Prostate gland (tissue), 2 donors: ENCODE measurements around the gene AOPEP. TPM values are rescaled to one million over a fixed set of nuclear protein-coding genes. Genes with fewer than 3 reads are reported as not detected.
A peak's percentile ranks its signal among the peaks of the same experiment; 100 is the strongest.

Experiments
- DNase-seq: peaks from one replicate; pipeline ENCODE4 v3.0.0-alpha.2; 2019; ENCODE audit warnings: low spot score
- H3K27ac ChIP-seq, 2 donors: fragments of 200-600 bp; sonication (generic); 2 replicates each; pipeline ENCODE4 v1.5.1; 2017 to 2019
- H3K27me3 ChIP-seq: fragments of 200-600 bp; sonication (generic); replicated peaks from 2 replicates; pipeline ENCODE4 v1.5.1; 2019; ENCODE audit not compliant: insufficient read depth
- H3K36me3 ChIP-seq, 2 donors: fragments of 200-600 bp; sonication (generic); 1 replicate in 1 of 2; 2 replicates in 1 of 2; pipeline versions ENCODE4 v1.5.1 to v1.8.1; 2017 to 2019
- H3K4me1 ChIP-seq: fragments of 200-600 bp; sonication (generic); replicated peaks from 2 replicates; pipeline ENCODE4 v1.5.1; 2019
- H3K4me3 ChIP-seq, 2 donors: fragments of 200-600 bp; sonication (generic); 2 replicates each; pipeline ENCODE4 v1.5.1; 2017 to 2019
- H3K9me3 ChIP-seq: fragments of 200-600 bp; sonication (generic); 2 replicates; pipeline ENCODE4 v1.5.1; 2017
- CTCF ChIP-seq, 4 experiments: fragments of 200-600 bp in 2 of 4; fragments of 450-650 bp in 2 of 4; sonication (generic) in 2 of 4; IDR thresholded peaks; 1 replicate in 3 of 4; 2 replicates in 1 of 4; pipeline ENCODE4 v1.5.1; 2016 to 2019; ENCODE audit warnings: antibody characterized with exemption in 4 of 4, mild to moderate bottlenecking in 2 of 4, moderate library complexity in 2 of 4
- POLR2A ChIP-seq: fragments of 450-650 bp; IDR thresholded peaks from one replicate; pipeline ENCODE4 v1.6.1; 2016; ENCODE audit warnings: antibody characterized with exemption, mild to moderate bottlenecking
- POLR2AphosphoS5 ChIP-seq: sonication (generic); formaldehyde crosslinking; IDR thresholded peaks from one replicate; pipeline ENCODE4 v1.6.1; 2017; ENCODE audit warnings: antibody characterized with exemption
- WGBS: methylation state at CpG from one replicate; pipeline ENCODE4 v1.1.5; 2018; 5-methylcytosine and 5-hydroxymethylcytosine counted together
- intact Hi-C: fragments of 100-400 bp; cut with DNase I; formaldehyde crosslinking; loops from one replicate; pipeline ENCODE4 v1.14.2; 2022
- total RNA-seq, 2 donors: library from RNA; depleted of rRNA; stranded (reverse); fragments of >200 nt; gene quantifications; one replicate each; pipeline ENCODE4 v1.1.0, GENCODE V29; 2016

Gene AOPEP
- total RNA-seq, 2 donors from 2014 or later, result 107 to 188 TPM

- H3K27ac ChIP-seq, result peak overlapping the region in 1 of 2 donors; percentile 7
- no peak overlapping the region for H3K4me3 ChIP-seq
- intact Hi-C loops, result no loop called here
- 55% methylated on average over 4 of the region's 4 CpGs for WGBS
- H3K9me3 ChIP-seq, result no peaks in the 10 kb centered on the region
- TF ChIP-seq CTCF (IDR thresholded peaks at IDR 0.05) (no peak), POLR2A (no peak), POLR2AphosphoS5 (peak; percentile 37)
- no peaks in the 10 kb centered on the region for H3K4me1 ChIP-seq
- H3K36me3 ChIP-seq, result no peaks in the 10 kb centered on the region
- no peaks in the 10 kb centered on the region for H3K27me3 ChIP-seq
- DNase-seq, result peak; percentile 20
These were observed 159.5 kb downstream of the AOPEP start for GRCh38 chr9:94885854-94886447.

- no peak for DNase-seq
- Histone ChIP-seq H3K4me3 (no peak overlapping the region), H3K27me3 (no peaks in the 10 kb centered on the region), H3K36me3 (no peaks in the 10 kb centered on the region), H3K27ac (peak overlapping the region in 1 of 2 donors; percentile 16), H3K9me3 (no peaks in the 10 kb centered on the region), H3K4me1 (no peaks in the 10 kb centered on the region)
- TF ChIP-seq CTCF (IDR thresholded peaks at IDR 0.05) (no peak), POLR2A (no peak), POLR2AphosphoS5 (no peak)
- WGBS, result 49% methylated on average over 2 of the region's 2 CpGs
- intact Hi-C loops, result no loop called here
These were observed 161.2 kb downstream of the AOPEP start for GRCh38 chr9:94887721-94888120.

GRCh38 chr9:94888775-94889174 is 162.3 kb downstream of the AOPEP start:
- Histone ChIP-seq H3K4me3 (no peak overlapping the region), H3K4me1 (no peaks in the 10 kb centered on the region), H3K9me3 (no peaks in the 10 kb centered on the region), H3K27ac (no peak overlapping the region), H3K27me3 (no peaks in the 10 kb centered on the region), H3K36me3 (no peaks in the 10 kb centered on the region)
- no peak for TF ChIP-seq POLR2AphosphoS5
- TF ChIP-seq POLR2A, result no peak
- no peak for TF ChIP-seq CTCF (IDR thresholded peaks at IDR 0.05)
- 96% methylated on average over 8 of the region's 8 CpGs for whole genome bisulfite sequencing
- no peak for DNase-seq
- intact Hi-C loops, result no loop called here

- no peak for TF ChIP-seq CTCF (IDR thresholded peaks at IDR 0.05)
- no peak for TF ChIP-seq POLR2AphosphoS5
- no peak for TF ChIP-seq POLR2A
- no peak overlapping the region for H3K4me3 ChIP-seq
- no peak for DNase-seq
- no peaks in the 10 kb centered on the region for H3K36me3 ChIP-seq
- intact Hi-C loops, result no loop called here
- H3K4me1 ChIP-seq, result no peaks in the 10 kb centered on the region
- no peaks in the 10 kb centered on the region for H3K9me3 ChIP-seq
- no peak overlapping the region for H3K27ac ChIP-seq
- H3K27me3 ChIP-seq, result no peaks in the 10 kb centered on the region
- WGBS, result over 99% methylated on average over 3 of the region's 3 CpGs
These were observed 163.1 kb downstream of the AOPEP start for GRCh38 chr9:94889628-94890027.

- no peaks in the 10 kb centered on the region for H3K9me3 ChIP-seq
- no peak overlapping the region for H3K4me3 ChIP-seq
- WGBS, result 96% methylated on average over 1 of the region's 1 CpG
- no peaks in the 10 kb centered on the region for H3K4me1 ChIP-seq
- no peak for TF ChIP-seq CTCF (IDR thresholded peaks at IDR 0.05)
- no peak for TF ChIP-seq POLR2AphosphoS5
- TF ChIP-seq POLR2A, result no peak
- H3K27me3 ChIP-seq, result no peaks in the 10 kb centered on the region
- intact Hi-C loops, result no loop called here
- no peak overlapping the region for H3K27ac ChIP-seq
- H3K36me3 ChIP-seq, result no peaks in the 10 kb centered on the region
- DNase-seq, result no peak
These were observed 164.7 kb downstream of the AOPEP start for GRCh38 chr9:94891183-94891582.
